ENCODE data around the gene NUCB1.

The NUCB1 gene

GRCh38 chr19:48945817-48946216 lies 45.7 kb downstream of the NUCB1 start:
- H3K36me3 ChIP-seq (ENCODE audit: control insufficient read depth, insufficient read depth, low read length): no peaks in the 10 kb centered on the region
- no peak for DNase-seq (ENCODE audit: extremely low read depth, insufficient read length)
- no peak overlapping the region for H3K4me3 ChIP-seq (replicated peaks; ENCODE audit: low read depth, low read length)
- no peak for TF ChIP-seq CTCF (IDR thresholded peaks at IDR 0.05; ENCODE audit: insufficient read depth, low read length, poor library complexity, severe bottlenecking)
- H3K27me3 ChIP-seq (replicated peaks; ENCODE audit: control insufficient read depth, insufficient read depth, low read length): no peaks in the 10 kb centered on the region

- Histone ChIP-seq H3K36me3 (ENCODE audit: control insufficient read depth, insufficient read depth, low read length) (no peaks in the 10 kb centered on the region), H3K4me3 (replicated peaks; ENCODE audit: low read depth, low read length) (no peak overlapping the region), H3K27me3 (replicated peaks; ENCODE audit: control insufficient read depth, insufficient read depth, low read length) (no peaks in the 10 kb centered on the region)
- DNase-seq (ENCODE audit: extremely low read depth, insufficient read length): no peak
- TF ChIP-seq CTCF (IDR thresholded peaks at IDR 0.05; ENCODE audit: insufficient read depth, low read length, poor library complexity, severe bottlenecking): no peak
These were observed 46.5 kb downstream of the NUCB1 start for GRCh38 chr19:48946463-48947257.

GRCh38 chr19:48947258-48947542 lies 47.1 kb downstream of the NUCB1 start:
- no peak for TF ChIP-seq CTCF (IDR thresholded peaks at IDR 0.05; ENCODE audit: insufficient read depth, low read length, poor library complexity, severe bottlenecking)
- DNase-seq (ENCODE audit: extremely low read depth, insufficient read length): no peak

GRCh38 chr19:48950159-48950558 lies 50.0 kb downstream of the NUCB1 start:
- no peak for DNase-seq (ENCODE audit: extremely low read depth, insufficient read length)
- no peak for TF ChIP-seq CTCF (IDR thresholded peaks at IDR 0.05; ENCODE audit: insufficient read depth, low read length, poor library complexity, severe bottlenecking)
- no peak overlapping the region for H3K4me3 ChIP-seq (replicated peaks; ENCODE audit: low read depth, low read length)
- H3K27me3 ChIP-seq (replicated peaks; ENCODE audit: control insufficient read depth, insufficient read depth, low read length): no peaks in the 10 kb centered on the region
- H3K36me3 ChIP-seq (ENCODE audit: control insufficient read depth, insufficient read depth, low read length): no peaks in the 10 kb centered on the region

More at GRCh38 chr19:48947258-48947542, 47.1 kb downstream of the NUCB1 start:
- H3K36me3 ChIP-seq (ENCODE audit: control insufficient read depth, insufficient read depth, low read length): no peaks in the 10 kb centered on the region
- H3K4me3 ChIP-seq (replicated peaks; ENCODE audit: low read depth, low read length): no peak overlapping the region
- H3K27me3 ChIP-seq (replicated peaks; ENCODE audit: control insufficient read depth, insufficient read depth, low read length): no peaks in the 10 kb centered on the region

GRCh38 chr19:48950830-48951519 lies 50.9 kb downstream of the NUCB1 start:
- peaks cover under 1% of the 10 kb centered on the region for H3K36me3 ChIP-seq (ENCODE audit: control insufficient read depth, insufficient read depth, low read length)
- H3K27me3 ChIP-seq (replicated peaks; ENCODE audit: control insufficient read depth, insufficient read depth, low read length): no peaks in the 10 kb centered on the region
- no peak for TF ChIP-seq CTCF (IDR thresholded peaks at IDR 0.05; ENCODE audit: insufficient read depth, low read length, poor library complexity, severe bottlenecking)
- no peak overlapping the region for H3K4me3 ChIP-seq (replicated peaks; ENCODE audit: low read depth, low read length)
- DNase-seq (ENCODE audit: extremely low read depth, insufficient read length): no peak
